ENCODE data around the gene CRYAB. TPM values are rescaled to one million over a fixed set of nuclear protein-coding genes. Genes with fewer than 3 reads are reported as not detected.

Gene CRYAB
- total and polyA plus RNA-seq, 2 of the 4 experiments (the other 2 are of a cell fraction): 6.5 to 19.5 TPM

GRCh38 chr11:111936040-111936540 lies 24.5 kb upstream of the CRYAB start:
- dilution Hi-C loops (cut with HindIII; ENCODE audit: low sequenced_read_pairs, unreplicated experiment): no loop called here
- H2AK5ac ChIP-seq (ENCODE audit: low read depth, low read length): peak overlapping the region; percentile 78; the same call in 1 of the 2 replicates
- peak overlapping the region; percentile 75 for H2BK5ac ChIP-seq (ENCODE audit: low read depth, low read length, poor library complexity, severe bottlenecking)
- no peaks in the 10 kb centered on the region for H3K27me3 ChIP-seq (ENCODE audit: control insufficient read depth, insufficient read depth, low read length)
- CTCF ChIA-PET: interaction anchor here (1.0 kb wide), 1 partner anchor 46 kb away, joined by 3 read pairs; no protein-coding TSS in a partner anchor
- POLR2A ChIA-PET (ENCODE audit: unreplicated experiment): no interaction called here
- peaks cover 29% of the 10 kb centered on the region for H3K9me1 ChIP-seq (ENCODE audit: insufficient read depth, low read length)
- H2AFZ ChIP-seq (replicated peaks; ENCODE audit: low read length, poor library complexity): peak overlapping the region; percentile 80
- H4K91ac ChIP-seq (ENCODE audit: insufficient read depth, low read depth, low read length): no peak overlapping the region
- H3K27ac ChIP-seq (ENCODE audit: insufficient read depth, low read length): peak overlapping the region; percentile 75; the same call in 1 of the 2 replicates
- peak overlapping the region; percentile 40; the same call in 1 of the 2 replicates for H3K56ac ChIP-seq (ENCODE audit: extremely low read depth, insufficient read depth, low read length)
- H3K14ac ChIP-seq (replicated peaks; ENCODE audit: low read depth, low read length): peak overlapping the region; percentile 92
- intact Hi-C loops (cut with micrococcal nuclease): loop anchor here (2.0 kb wide), 1 partner anchor 57 kb away; the partner anchor contains the start of genes CFAP68 and FDXACB1
- no CpG with 5 or more reads among the region's 3 CpGs for WGBS, 2 experiments (ENCODE audit: extremely low coverage in 2 of 2, insufficient read length in 1 of 2)
- H3K4me2 ChIP-seq (ENCODE audit: low read depth, low read length): peak overlapping the region; percentile 95
- peak overlapping the region; percentile 97 for H3K23ac ChIP-seq (ENCODE audit: low read depth, low read length)
- peaks cover 32% of the 10 kb centered on the region for H3K4me1 ChIP-seq (ENCODE audit: control insufficient read depth, insufficient read depth, low read length)
- no peak overlapping the region; the same call in 2 of the 3 replicates for H2BK15ac ChIP-seq (ENCODE audit: low read depth, low read length)
- H2BK120ac ChIP-seq (ENCODE audit: low read depth, low read length): peak overlapping the region; percentile 89
- peak overlapping the region; percentile 71; the same call in 1 of the 2 replicates for H4K5ac ChIP-seq (ENCODE audit: low read depth, low read length)
- ATAC-seq (ENCODE audit: low read depth) (peak; percentile 7), DNase-seq (peak; percentile 46)
- H4K20me1 ChIP-seq (ENCODE audit: insufficient read depth, low read length): no peaks in the 10 kb centered on the region
- peak overlapping the region; percentile 94 for H3K4ac ChIP-seq (ENCODE audit: low read depth, low read length)
- peak overlapping the region; percentile 84; the same call in 1 of the 2 replicates for H3K4me3 ChIP-seq (ENCODE audit: insufficient read depth, low read depth, low read length)
- no peaks in the 10 kb centered on the region for H3K9me3 ChIP-seq (ENCODE audit: control insufficient read depth, insufficient read depth, low read length)
- peak overlapping the region; percentile 81 for H3K18ac ChIP-seq (ENCODE audit: low read depth, low read length)
- TF ChIP-seq POLR2A (IDR thresholded peaks at IDR 0.05; ENCODE audit: low read depth, low read length): 0 out of 2 replicates have a peak, but pooled peaks have one; percentile 6
- TF ChIP-seq CEBPB (IDR thresholded peaks at IDR 0.05; ENCODE audit: low read depth, low read length): no peak
- TF ChIP-seq, protein P1, sequence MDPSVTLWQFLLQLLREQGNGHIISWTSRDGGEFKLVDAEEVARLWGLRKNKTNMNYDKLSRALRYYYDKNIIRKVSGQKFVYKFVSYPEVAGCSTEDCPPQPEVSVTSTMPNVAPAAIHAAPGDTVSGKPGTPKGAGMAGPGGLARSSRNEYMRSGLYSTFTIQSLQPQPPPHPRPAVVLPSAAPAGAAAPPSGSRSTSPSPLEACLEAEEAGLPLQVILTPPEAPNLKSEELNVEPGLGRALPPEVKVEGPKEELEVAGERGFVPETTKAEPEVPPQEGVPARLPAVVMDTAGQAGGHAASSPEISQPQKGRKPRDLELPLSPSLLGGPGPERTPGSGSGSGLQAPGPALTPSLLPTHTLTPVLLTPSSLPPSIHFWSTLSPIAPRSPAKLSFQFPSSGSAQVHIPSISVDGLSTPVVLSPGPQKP (IDR thresholded peaks at IDR 0.05; ENCODE audit: borderline replicate concordance, low read depth, low read length): no peak
- TF ChIP-seq RFX5 (IDR thresholded peaks at IDR 0.05; ENCODE audit: low read depth, low read length): no peak
- peaks cover 12 to 34% of the 10 kb centered on the region in 2 experiments; a peak in 3 of 4 replicates for H3K79me1 ChIP-seq (ENCODE audit: low read depth in 1 of 2, low read length in 2 of 2)
- no peak overlapping the region for H2AK9ac ChIP-seq (replicated peaks; ENCODE audit: low read depth, low read length, poor library complexity)
- H2BK20ac ChIP-seq (ENCODE audit: low read depth, low read length): peak overlapping the region; percentile 67; the same call in 1 of the 2 replicates
- in situ Hi-C loops (cut with MboI; ENCODE audit: low sequenced_read_pairs): loop anchor here (5.0 kb wide), 1 partner anchor 41 kb away; no protein-coding TSS in a partner anchor
- peak overlapping the region; percentile 89 for H3K9ac ChIP-seq (ENCODE audit: low read depth, low read length)
- H4K8ac ChIP-seq (ENCODE audit: low read depth in 2 of 2, low read length in 2 of 2): peak overlapping the region; percentile 55 to 72; a peak in 3 of 4 replicates
- H3K36me3 ChIP-seq (ENCODE audit: control insufficient read depth, insufficient read depth, low read length): no peaks in the 10 kb centered on the region
- no TSS peak for BruUV-seq (replicated peaks)
